HG03442 (cell line): Measurements from ENCODE around the gene SORBS1.
"Not testable (repeated sequence)": the region's sequence is repeated elsewhere in the genome, so short reads cannot be mapped to it uniquely, and the experiment has no call there.

Experiments used
- ATAC-seq: cut with Tn5 transposase; IDR thresholded peaks from one replicate; pipeline ENCODE4 v1.9.1; 2021; ENCODE audit warnings: mild to moderate bottlenecking, moderate library complexity; ENCODE audit not compliant: unreplicated experiment

Gene SORBS1

GRCh38 chr10:95496246-95496911 lies 64.8 kb downstream of the SORBS1 start:
- no peak for ATAC-seq

GRCh38 chr10:95493862-95494261 lies 67.3 kb downstream of the SORBS1 start:
- ATAC-seq: no peak

- ATAC-seq: no peak
These were observed 73.2 kb downstream of the SORBS1 start for GRCh38 chr10:95487994-95488393.

GRCh38 chr10:95485056-95485844 lies 75.9 kb downstream of the SORBS1 start:
- ATAC-seq: no peak

GRCh38 chr10:95482501-95483233 lies 78.5 kb downstream of the SORBS1 start:
- no peak for ATAC-seq

- no peak for ATAC-seq
These were observed 80.2 kb downstream of the SORBS1 start for GRCh38 chr10:95480901-95481491.

- no peak for ATAC-seq
These were observed 80.9 kb downstream of the SORBS1 start for GRCh38 chr10:95480102-95480900.

- no peak for ATAC-seq
These were observed 82.2 kb downstream of the SORBS1 start for GRCh38 chr10:95478935-95479334.

- ATAC-seq: no peak
These were observed 83.0 kb downstream of the SORBS1 start for GRCh38 chr10:95478185-95478584.

- ATAC-seq: no peak
These were observed 84.0 kb downstream of the SORBS1 start for GRCh38 chr10:95477175-95477520.

- ATAC-seq: no peak
These were observed 84.5 kb downstream of the SORBS1 start for GRCh38 chr10:95476469-95477174.

- ATAC-seq: no peak
These were observed 85.2 kb downstream of the SORBS1 start for GRCh38 chr10:95475827-95476468.

GRCh38 chr10:95475003-95475383 lies 86.2 kb downstream of the SORBS1 start:
- no peak for ATAC-seq

GRCh38 chr10:95474228-95475002 lies 86.8 kb downstream of the SORBS1 start:
- no peak for ATAC-seq

GRCh38 chr10:95472304-95473088 lies 88.7 kb downstream of the SORBS1 start:
- ATAC-seq: no peak

GRCh38 chr10:95469676-95470075 lies 91.5 kb downstream of the SORBS1 start:
- ATAC-seq: no peak

- ATAC-seq: no peak
These were observed 91.9 kb downstream of the SORBS1 start for GRCh38 chr10:95469251-95469650.

- not testable (repeated sequence) for ATAC-seq
These were observed 93.5 kb downstream of the SORBS1 start for GRCh38 chr10:95467642-95468041.
